Urothelium cell line (cell line): ENCODE measurements around the gene SLC16A14.

ENCODE experiments used
- DNase-seq: peaks from one replicate; pipeline ENCODE4 v3.0.0; 2011; ENCODE audit warnings: low spot score, mixed read lengths
- FAIRE-seq: peaks from 2 replicates; lab custom pipeline; 2011; peaks lifted over from hg19 to GRCh38; lab: Jason Lieb, UNC

The SLC16A14 gene

GRCh38 chr2:230043461-230043860, 25.3 kb downstream of the SLC16A14 start:
- FAIRE-seq (no peak), DNase-seq (no peak)

GRCh38 chr2:230043025-230043424, 25.7 kb downstream of the SLC16A14 start:
- no peak for DNase-seq

GRCh38 chr2:230042195-230042594, 26.5 kb downstream of the SLC16A14 start:
- no peak for DNase-seq
- FAIRE-seq = no peak

More at GRCh38 chr2:230043025-230043424, 25.7 kb downstream of the SLC16A14 start:
- no peak for FAIRE-seq

- DNase-seq = no peak
- FAIRE-seq = no peak
Measured at GRCh38 chr2:230023313-230023712, 45.4 kb downstream of the SLC16A14 start.

- no peak for FAIRE-seq
- no peak for DNase-seq
Measured at GRCh38 chr2:230019742-230020141, 49.0 kb downstream of the SLC16A14 start.

- FAIRE-seq (no peak), DNase-seq (no peak)
Measured at GRCh38 chr2:230018153-230018552, 50.6 kb downstream of the SLC16A14 start.

- FAIRE-seq (no peak), DNase-seq (no peak)
Measured at GRCh38 chr2:230016844-230017243, 51.9 kb downstream of the SLC16A14 start.

- DNase-seq (no peak), FAIRE-seq (no peak)
Measured at GRCh38 chr2:230012267-230012884, 56.3 kb downstream of the SLC16A14 start.

GRCh38 chr2:230011617-230012016, 57.1 kb downstream of the SLC16A14 start:
- DNase-seq (no peak), FAIRE-seq (no peak)

- no peak for DNase-seq
- no peak for FAIRE-seq
Measured at GRCh38 chr2:230010501-230010900, 58.2 kb downstream of the SLC16A14 start.

- DNase-seq (no peak), FAIRE-seq (no peak)
Measured at GRCh38 chr2:230008708-230009066, 60.0 kb downstream of the SLC16A14 start.

- peak; percentile 50 for DNase-seq
- no peak for FAIRE-seq
Measured at GRCh38 chr2:230007931-230008707, 60.6 kb downstream of the SLC16A14 start.

GRCh38 chr2:230000118-230000841, 68.4 kb downstream of the SLC16A14 start:
- no peak for DNase-seq
- no peak for FAIRE-seq

GRCh38 chr2:229997565-229997964, 71.2 kb downstream of the SLC16A14 start:
- DNase-seq (no peak), FAIRE-seq (no peak)

GRCh38 chr2:229996320-229996719, 72.4 kb downstream of the SLC16A14 start:
- no peak for DNase-seq
- no peak for FAIRE-seq

GRCh38 chr2:229993236-229993635, 75.5 kb downstream of the SLC16A14 start:
- no peak for DNase-seq
- no peak for FAIRE-seq
